SK-N-SH (cell line): Measurements from ENCODE around the gene WDR47. TPM values are rescaled to one million over a fixed set of nuclear protein-coding genes. Genes with fewer than 3 reads are reported as not detected.
A peak's percentile ranks its signal among the peaks of the same experiment; 100 is the strongest.

Source experiments
- CTCF ChIA-PET: fragments of 300-600, 350-600 bp; formaldehyde crosslinking; extraction: SDS; loops from one replicate; lab custom pipeline; 2021; lab: Yijun Ruan, JAX
- POLR2A ChIA-PET: fragments of 350-600 bp; sonication (Branson Sonifier 250); formaldehyde crosslinking; extraction: SDS; loops from one replicate; lab custom pipeline; 2020; ENCODE audit warnings: antibody characterized with exemption, inconsistent platforms; lab: Yijun Ruan, JAX
- DNase-seq: peaks from one replicate; pipeline ENCODE4 v3.0.0; 2012
- H2AFZ ChIP-seq: fragments of 200-600 bp; sonication (generic); 2 replicates; pipeline ENCODE4 v1.8.1; 2016; ENCODE audit warnings: antibody characterized with exemption, mild to moderate bottlenecking, low read depth
- H3F3A ChIP-seq: fragments of 200-600 bp; sonication (generic); replicated peaks from 2 replicates; pipeline ENCODE3; 2016; ENCODE audit warnings: antibody characterized with exemption, mild to moderate bottlenecking; ENCODE audit not compliant: insufficient read depth
- H3K27ac ChIP-seq, 2 experiments: fragments of 200-500 bp in 1 of 2; fragments of 200-600 bp in 1 of 2; sonication (Bioruptor generic) in 1 of 2; sonication (generic), shearing (Covaris generic) in 1 of 2; 2 replicates each; pipeline versions ENCODE4 v1.5.1 to v1.6.1; 2014 to 2016; ENCODE audit warnings: low read depth in 2 of 2, inconsistent platforms in 1 of 2, low read length in 1 of 2, mild to moderate bottlenecking in 1 of 2, mixed read lengths in 1 of 2
- H3K27me3 ChIP-seq: fragments of 200-600 bp; sonication (generic), shearing (Covaris generic); 2 replicates; pipeline ENCODE4 v1.6.1; 2016; ENCODE audit warnings: mixed run types; ENCODE audit not compliant: insufficient read depth
- H3K36me3 ChIP-seq, 2 experiments: fragments of 200-500 bp in 1 of 2; fragments of 200-600 bp in 1 of 2; sonication (Bioruptor generic) in 1 of 2; sonication (generic) in 1 of 2; replicated peaks in 1 of 2; 2 replicates each; pipeline versions ENCODE3 to v1.5.1; 2014 to 2016; ENCODE audit warnings: low read length in 1 of 2, mild to moderate bottlenecking in 1 of 2; ENCODE audit not compliant: insufficient read depth in 2 of 2, control insufficient read depth in 1 of 2
- H3K4me1 ChIP-seq, 2 experiments: fragments of 200-500 bp in 1 of 2; fragments of 200-600 bp in 1 of 2; sonication (Bioruptor generic) in 1 of 2; sonication (generic), shearing (Covaris generic) in 1 of 2; 2 replicates each; pipeline versions ENCODE4 v1.5.1 to v1.6.1; 2014 to 2016; ENCODE audit warnings: low read depth in 1 of 2, low read length in 1 of 2, mixed run types in 1 of 2; ENCODE audit not compliant: insufficient read depth in 2 of 2, control insufficient read depth in 1 of 2
- H3K4me2 ChIP-seq: fragments of 200-600 bp; sonication (generic), shearing (Covaris generic); 2 replicates; pipeline ENCODE4 v1.6.1; 2017; ENCODE audit warnings: mixed run types
- H3K4me3 ChIP-seq, 2 experiments: fragments of 200-500 bp in 1 of 2; fragments of 200-600 bp in 1 of 2; sonication (Bioruptor generic) in 1 of 2; sonication (generic), shearing (Covaris generic) in 1 of 2; 2 replicates each; pipeline versions ENCODE4 v1.5.1 to v1.8.1; 2014 to 2016; ENCODE audit warnings: low read depth in 2 of 2, inconsistent platforms in 1 of 2, low read length in 1 of 2, mild to moderate bottlenecking in 1 of 2, mixed read lengths in 1 of 2, moderate library complexity in 1 of 2
- H3K79me2 ChIP-seq: fragments of 200-600 bp; sonication (generic); 2 replicates; pipeline ENCODE4 v1.8.1; 2017; ENCODE audit warnings: mild to moderate bottlenecking; ENCODE audit not compliant: insufficient read depth
- H3K9ac ChIP-seq: fragments of 200-600 bp; sonication (generic); 2 replicates; pipeline ENCODE4 v1.6.1; 2017; ENCODE audit warnings: mixed run types
- H3K9me2 ChIP-seq: fragments of 200-600 bp; sonication (generic); 2 replicates; pipeline ENCODE4 v1.6.1; 2017; ENCODE audit warnings: mixed run types
- H3K9me3 ChIP-seq: fragments of 200-600 bp; sonication (generic); 2 replicates; pipeline ENCODE4 v1.6.1; 2017; ENCODE audit warnings: mixed run types, mild to moderate bottlenecking, moderate library complexity
- H4K20me1 ChIP-seq: fragments of 200-600 bp; sonication (generic); 2 replicates; pipeline ENCODE4 v1.6.1; 2017; ENCODE audit warnings: mild to moderate bottlenecking, mixed run types; ENCODE audit not compliant: insufficient read depth
- CHD2 ChIP-seq: fragments of 150-350 bp; IDR thresholded peaks from 2 replicates; pipeline ENCODE4 v1.6.1; 2018; ENCODE audit warnings: low read length; ENCODE audit not compliant: partially characterized antibody
- EP300 ChIP-seq, 2 experiments: IDR thresholded peaks; 2 replicates each; pipeline versions ENCODE4 v1.4.0 to v1.6.1; 2012; ENCODE audit warnings: borderline replicate concordance in 1 of 2, low read depth in 1 of 2, low read length in 1 of 2
- EZH2phosphoT487 ChIP-seq: fragments of 200-600 bp; sonication (generic); IDR thresholded peaks from 2 replicates; pipeline ENCODE4 v1.6.1; 2017; ENCODE audit warnings: low read depth, mixed run types, mild to moderate bottlenecking, antibody characterized with exemption, moderate library complexity, borderline replicate concordance
- FOXJ3 ChIP-seq: sonication (generic); formaldehyde crosslinking; IDR thresholded peaks from 2 replicates; pipeline ENCODE4 v1.5.1; 2020; ENCODE audit warnings: mild to moderate bottlenecking, missing genetic modification reagents
- GABPA ChIP-seq: IDR thresholded peaks from 2 replicates; pipeline ENCODE4 v1.4.0; 2012; ENCODE audit warnings: low read depth, mild to moderate bottlenecking
- GATA2 ChIP-seq: sonication (generic); formaldehyde crosslinking; IDR thresholded peaks from 2 replicates; pipeline ENCODE4 v1.5.0; 2020; ENCODE audit warnings: mild to moderate bottlenecking, missing genetic modification reagents
- IRF3 ChIP-seq: fragments of 150-350 bp; IDR thresholded peaks from 2 replicates; pipeline ENCODE4 v1.6.1; 2016; ENCODE audit warnings: mild to moderate bottlenecking, low read depth, low read length
- JUND ChIP-seq: IDR thresholded peaks from 2 replicates; pipeline ENCODE4 v1.4.0; 2012
- MAX ChIP-seq: IDR thresholded peaks from 2 replicates; pipeline ENCODE4 v1.4.0; 2012; ENCODE audit warnings: low read depth
- MXI1 ChIP-seq: IDR thresholded peaks from 2 replicates; pipeline ENCODE4 v1.6.1; 2012; ENCODE audit warnings: mild to moderate bottlenecking, low read depth, low read length, improper control_type of control experiment
- NRF1 ChIP-seq: IDR thresholded peaks from 2 replicates; pipeline ENCODE4 v1.6.1; 2012; ENCODE audit warnings: low read depth, mild to moderate bottlenecking, low read length
- PBX3 ChIP-seq: IDR thresholded peaks from 2 replicates; pipeline ENCODE4; 2012
- POLR2AphosphoS5 ChIP-seq: IDR thresholded peaks from 2 replicates; pipeline ENCODE4 v1.6.1; 2012; ENCODE audit warnings: low read depth, low read length
- RAD21 ChIP-seq: IDR thresholded peaks from 2 replicates; pipeline ENCODE4 v1.6.1; 2012; ENCODE audit warnings: mild to moderate bottlenecking, low read length
- RCOR1 ChIP-seq: fragments of 150-350 bp; IDR thresholded peaks from 2 replicates; pipeline ENCODE4 v1.6.1; 2017; ENCODE audit warnings: antibody characterized with exemption, low read length
- RFX5 ChIP-seq: IDR thresholded peaks from 2 replicates; pipeline ENCODE4 v1.6.1; 2012; ENCODE audit warnings: mild to moderate bottlenecking, improper control_type of control experiment, low read length
- RXRA ChIP-seq: IDR thresholded peaks from 2 replicates; pipeline ENCODE4 v1.4.0; 2012; ENCODE audit warnings: low read depth, mild to moderate bottlenecking, borderline replicate concordance
- TEAD4 ChIP-seq: IDR thresholded peaks from 2 replicates; pipeline ENCODE4 v1.4.0; 2012; ENCODE audit warnings: mild to moderate bottlenecking, borderline replicate concordance; ENCODE audit not compliant: insufficient read depth
- ZBTB33 ChIP-seq: IDR thresholded peaks from 2 replicates; pipeline ENCODE4 v1.4.0; 2012; ENCODE audit warnings: low read depth, borderline replicate concordance
- WGBS: methylation state at CpG from one replicate; pipeline ENCODE4 v1.1.6; 2017; ENCODE audit warnings: low lambda C conversion rate; 5-methylcytosine and 5-hydroxymethylcytosine counted together
- polyA plus RNA-seq, 3 experiments: library from polyadenylated mRNA; depleted of rRNA; stranded (reverse); fragments of >200 nt; gene quantifications; 2 replicates each; pipeline ENCODE4 v1.2.3, GENCODE V29; 2012

WDR47 gene
- polyA plus RNA-seq, 1 of the 3 experiments (the other 2 are of a cell fraction), result 7.9 TPM

GRCh38 chr1:109075531-109076490, 33.9 kb upstream of the WDR47 start, which contains the start of gene TAF13 (continued):
- TF ChIP-seq TEAD4, result no peak
- TF ChIP-seq JUND, result no peak
- TF ChIP-seq POLR2AphosphoS5, result peak; percentile 98
- peak; percentile 93 for TF ChIP-seq CHD2
- no peak for TF ChIP-seq IRF3
- TF ChIP-seq RFX5, result no peak
- TF ChIP-seq GABPA, result peak; percentile 96
- peak; percentile 51; the same call in 1 of the 2 replicates for TF ChIP-seq PBX3
- TF ChIP-seq RCOR1, result no peak

- H3K79me2 ChIP-seq, result peaks cover 92% of the 10 kb centered on the region
- WGBS, result 61% methylated on average over 1 of the region's 1 CpG
- TF ChIP-seq GATA2 (CRISPR knock-in tag), result no peak
- TF ChIP-seq NRF1, result no peak
- TF ChIP-seq MAX, result no peak
- no peak for TF ChIP-seq RCOR1
- no peak for TF ChIP-seq POLR2AphosphoS5
- TF ChIP-seq IRF3, result no peak
- TF ChIP-seq JUND, result no peak
- TF ChIP-seq TEAD4, result no peak
- TF ChIP-seq RFX5, result no peak
- no peak for TF ChIP-seq FOXJ3 (CRISPR knock-in tag)
- no peak for TF ChIP-seq EZH2phosphoT487
- no peak for TF ChIP-seq RAD21
- no peak for TF ChIP-seq RXRA
- no peak for TF ChIP-seq MXI1
- TF ChIP-seq EP300 (IDR thresholded peaks at IDR 0.05; ENCODE audit: borderline replicate concordance in 1 of 2, low read depth in 1 of 2, low read length in 1 of 2), result no peak
- TF ChIP-seq CHD2, result no peak
- TF ChIP-seq PBX3, result no peak
- no peak for TF ChIP-seq ZBTB33
- no peak overlapping the region for H3K9ac ChIP-seq
- ChIA-PET POLR2A (interaction anchor here (0.6 kb wide), 1 partner anchor 214 kb away, joined by 5 read pairs; the partner anchor contains the start of gene PSRC1), CTCF (interaction anchor here (3.5 kb wide), 1 partner anchor 44 kb away, joined by 11 read pairs; the partner anchor contains the start of gene ELAPOR1)
- H3K9me3 ChIP-seq, result no peaks in the 10 kb centered on the region
- no peak overlapping the region for H3K27ac ChIP-seq
- no peak overlapping the region for H3K4me2 ChIP-seq
- H3K4me1 ChIP-seq, result no peaks in the 10 kb centered on the region
- no peaks in the 10 kb centered on the region for H3K9me2 ChIP-seq
- peaks cover 25 to 69% of the 10 kb centered on the region in 2 experiments for H3K36me3 ChIP-seq
- H3K27me3 ChIP-seq, result no peaks in the 10 kb centered on the region
- peaks cover 37% of the 10 kb centered on the region for H4K20me1 ChIP-seq
- no peak for DNase-seq
- H3K4me3 ChIP-seq, result no peak overlapping the region
- H2AFZ ChIP-seq, result no peak overlapping the region
- H3F3A ChIP-seq, result peaks cover 11% of the 10 kb centered on the region
Measured at GRCh38 chr1:109069294-109069693, 27.4 kb upstream of the WDR47 start.
